GM12878 (cell line): ENCODE measurements around the gene ADAT3. TPM values are rescaled to one million over a fixed set of nuclear protein-coding genes. Genes with fewer than 3 reads are reported as not detected.
A peak's percentile ranks its signal among the peaks of the same experiment; 100 is the strongest.

Experiments used
- ATAC-seq: fragments of 200-7000 bp; cut with Tn5 transposase; 3 replicates; pipeline ENCODE4 v1.9.1; 2020; ENCODE audit warnings: mild to moderate bottlenecking, moderate library complexity
- BruUV-seq: library from RNA; stranded (reverse); fragments of 400-500 nt; replicated peaks from 2 replicates; lab custom pipeline; 2021; lab: Mats Ljungman, UMichigan
- CTCF ChIA-PET: fragments of 300-600 bp; sonication (Branson Sonifier 250); formaldehyde crosslinking; extraction: SDS; loops from one replicate; lab custom pipeline; 2021; ENCODE audit warnings: inconsistent platforms; lab: Yijun Ruan, JAX
- POLR2A ChIA-PET: fragments of 350-600 bp; formaldehyde crosslinking; extraction: SDS; loops from one replicate; lab custom pipeline; 2021; ENCODE audit warnings: inconsistent platforms; lab: Charles Lee
- RAD21 ChIA-PET: fragments of 300-600 bp; sonication (Branson Sonifier 250); formaldehyde crosslinking; loops from one replicate; lab custom pipeline; 2023; ENCODE audit warnings: antibody characterized with exemption; ENCODE audit not compliant: unreplicated experiment; lab: Charles Lee
- SMC1A ChIA-PET: fragments of 300-600 bp; sonication (Branson Sonifier 250); formaldehyde crosslinking; loops from one replicate; lab custom pipeline; 2023; ENCODE audit not compliant: unreplicated experiment, uncharacterized antibody; lab: Charles Lee
- DNase-seq: peaks from one replicate; pipeline ENCODE4 v3.0.0-alpha.2; 2011; ENCODE audit warnings: low read depth, low spot score
- FAIRE-seq: peaks from 3 replicates; lab custom pipeline; 2011; peaks lifted over from hg19 to GRCh38; lab: Jason Lieb, UNC
- H2AFZ ChIP-seq: 2 replicates; pipeline ENCODE4 v1.6.0; 2011; ENCODE audit warnings: low read depth, low read length, control low read depth; ENCODE audit not compliant: control insufficient read depth
- H3K27ac ChIP-seq: 2 replicates; pipeline ENCODE4 v1.5.1; 2011; ENCODE audit warnings: control low read depth; ENCODE audit not compliant: control insufficient read depth, insufficient read depth
- H3K27me3 ChIP-seq, 2 experiments: replicated peaks in 1 of 2; 2 replicates each; pipeline versions ENCODE4 v1.6.0 to v1.6.1; 2011; ENCODE audit warnings: low read length in 1 of 2; ENCODE audit not compliant: control insufficient read depth in 2 of 2, insufficient read depth in 2 of 2
- H3K36me3 ChIP-seq, 2 experiments: 2 replicates each; pipeline ENCODE4 v1.5.1; 2011; ENCODE audit warnings: low read length in 1 of 2; ENCODE audit not compliant: control insufficient read depth in 2 of 2, insufficient read depth in 2 of 2
- H3K4me1 ChIP-seq: 2 replicates; pipeline ENCODE4 v1.6.1; 2011; ENCODE audit warnings: mild to moderate bottlenecking, low read length, moderate library complexity, mixed read lengths; ENCODE audit not compliant: control insufficient read depth, insufficient read depth
- H3K4me2 ChIP-seq: 2 replicates; pipeline ENCODE4 v1.6.0; 2011; ENCODE audit warnings: control low read depth; ENCODE audit not compliant: control insufficient read depth, insufficient read depth
- H3K4me3 ChIP-seq: fragments of 200-600 bp; sonication (generic); 2 replicates; pipeline ENCODE4 v1.5.1; 2016
- H3K79me2 ChIP-seq: 2 replicates; pipeline ENCODE4 v1.6.0; 2011; ENCODE audit warnings: low read length; ENCODE audit not compliant: control insufficient read depth, insufficient read depth
- H3K9ac ChIP-seq: 2 replicates; pipeline ENCODE4 v1.8.0; 2011; ENCODE audit warnings: low read length, control low read depth, mixed read lengths; ENCODE audit not compliant: control insufficient read depth, insufficient read depth
- H3K9me3 ChIP-seq: replicated peaks from 3 replicates; pipeline ENCODE4 v1.5.1; 2011; ENCODE audit warnings: mild to moderate bottlenecking, low read length; ENCODE audit not compliant: control insufficient read depth, insufficient read depth
- H4K20me1 ChIP-seq: 2 replicates; pipeline ENCODE4 v1.6.0; 2011; ENCODE audit not compliant: control insufficient read depth, insufficient read depth
- CBX3 ChIP-seq: fragments of 200-600 bp; sonication (generic); IDR thresholded peaks from 2 replicates; pipeline ENCODE4 v1.6.1; 2016; ENCODE audit warnings: low read depth, borderline replicate concordance
- CHD2 ChIP-seq: IDR thresholded peaks from 2 replicates; pipeline ENCODE4 v1.6.1; 2011; ENCODE audit warnings: low read depth, low read length, improper control_type of control experiment, borderline replicate concordance
- E2F4 ChIP-seq: IDR thresholded peaks from 2 replicates; pipeline ENCODE4 v1.6.1; 2012; ENCODE audit warnings: low read depth, low read length, improper control_type of control experiment
- FOXM1 ChIP-seq: IDR thresholded peaks from 2 replicates; pipeline ENCODE4 v1.6.1; 2012; ENCODE audit warnings: low read depth, mild to moderate bottlenecking, inconsistent platforms, low read length, moderate library complexity
- MAX ChIP-seq: IDR thresholded peaks from 2 replicates; pipeline ENCODE4 v1.6.1; 2012; ENCODE audit warnings: low read depth, low read length, improper control_type of control experiment
- RELA ChIP-seq: fragments of 450-650 bp; IDR thresholded peaks from 2 replicates; pipeline ENCODE4 v1.8.0; 2014; ENCODE audit warnings: borderline replicate concordance; ENCODE audit not compliant: partially characterized antibody
- SIN3A ChIP-seq: IDR thresholded peaks from 2 replicates; pipeline ENCODE4 v1.6.1; 2012; ENCODE audit warnings: low read depth, low read length, improper control_type of control experiment
- SPI1 ChIP-seq: IDR thresholded peaks from 2 replicates; pipeline ENCODE4 v1.6.1; 2011; ENCODE audit warnings: low read depth, mild to moderate bottlenecking, low read length, moderate library complexity, borderline replicate concordance; ENCODE audit not compliant: insufficient read depth
- TCF12 ChIP-seq: IDR thresholded peaks from 2 replicates; pipeline ENCODE4 v1.6.1; 2011; ENCODE audit warnings: low read depth, mild to moderate bottlenecking, low read length
- TCF3 ChIP-seq: IDR thresholded peaks from 2 replicates; pipeline ENCODE4 v1.6.1; 2012; ENCODE audit warnings: low read depth, mild to moderate bottlenecking, low read length, borderline replicate concordance; ENCODE audit not compliant: insufficient read depth
- ZNF217 ChIP-seq: fragments of 450-650 bp; IDR thresholded peaks from 2 replicates; pipeline ENCODE4 v1.6.1; 2017; ENCODE audit warnings: antibody characterized with exemption, mild to moderate bottlenecking
- WGBS: methylation state at CpG from one replicate; pipeline ENCODE4 v1.1.6; 2016; ENCODE audit warnings: low lambda C conversion rate; ENCODE audit not compliant: insufficient replicate concordance, insufficient coverage; ENCODE audit errors: missing lambda C conversion rate; 5-methylcytosine and 5-hydroxymethylcytosine counted together
- in situ Hi-C: fragments of 300-500 bp; cut with MboI; formaldehyde crosslinking; loops from 9 replicates; pipeline ENCODE4 v1.14.3; 2018; ENCODE audit warnings: mixed read lengths
- intact Hi-C: fragments of 100-400 bp; cut with micrococcal nuclease; formaldehyde crosslinking; loops from one replicate; pipeline ENCODE4 v1.14.2; 2022; ENCODE audit not compliant: unreplicated experiment
- polyA plus RNA-seq, 11 experiments: library from polyadenylated mRNA; depleted of rRNA in 4 of 11; unstranded in 6 of 11; stranded (reverse) in 5 of 11; fragments of >200 nt; fragmentation: Nextera tagmentation in 4 of 11; fragmentation: Illumina TruSeq in 1 of 11; extraction: Ambion mirVana in 4 of 11; extraction: Trizol in 1 of 11; gene quantifications; 1 replicate in 1 of 11; 2 replicates in 10 of 11; pipeline versions ENCODE4 v1.2.1 to v1.2.3, GENCODE V29; 2011 to 2016; ENCODE audit warnings: inconsistent platforms in 2 of 11, missing spikeins in 2 of 11, low read depth in 1 of 11
- total RNA-seq, 4 experiments: library from RNA; depleted of rRNA in 3 of 4; stranded (reverse); fragments of >200 nt in 3 of 4; fragmentation: Illumina TruSeq in 1 of 4; extraction: Trizol in 1 of 4; gene quantifications; 2 replicates each; pipeline versions ENCODE4 v1.2.1 to v1.2.3, GENCODE V29; 2013 to 2021

ADAT3 gene
- total and polyA plus RNA-seq, 10 of the 15 experiments (the other 5 are each of a cell fraction or from before 2014, with no cell fraction given), result 0.27 to 11.8 (median 7.7) TPM; not detected in 3

GRCh38 chr19:1933244-1933643, 28.0 kb downstream of the ADAT3 start:
- no peak overlapping the region for H3K27ac ChIP-seq
- H4K20me1 ChIP-seq, result no peaks in the 10 kb centered on the region
- H2AFZ ChIP-seq, result no peak overlapping the region
- no peak overlapping the region for H3K4me3 ChIP-seq
- peaks cover 3% of the 10 kb centered on the region; the same call in 1 of the 3 replicates for H3K9me3 ChIP-seq
- no peak for FAIRE-seq
- SMC1A ChIA-PET, result interaction anchor here (0.8 kb wide), 1 partner anchor 86 kb away, joined by 3 read pairs; no protein-coding TSS in a partner anchor
- DNase-seq, result no peak
- intact Hi-C loops, result no loop called here
- H3K4me1 ChIP-seq, result peaks cover 8% of the 10 kb centered on the region
- RAD21 ChIA-PET, result interaction anchor here (0.6 to 1.0 kb wide), 3 partner anchors 36 to 109 kb away, joined by 3 read pairs; no protein-coding TSS in a partner anchor
- no peak for ATAC-seq
- H3K27me3 ChIP-seq, result no peaks in the 10 kb centered on the region
- 10% methylated on average over 7 of the region's 7 CpGs for WGBS
- CTCF ChIA-PET, result interaction anchor here (0.8 to 1.7 kb wide), 2 partner anchors 9 to 36 kb away, joined by 3 to 9 read pairs; no protein-coding TSS in a partner anchor
- TF ChIP-seq RELA (no peak), SPI1 (peak; percentile 50; the same call in 1 of the 2 replicates)
- no peak overlapping the region for H3K4me2 ChIP-seq
- in situ Hi-C loops, result no loop called here
- no peak overlapping the region for H3K9ac ChIP-seq
- BruUV-seq, result no TSS peak
- POLR2A ChIA-PET, result interaction anchor here (0.6 to 1.5 kb wide), 6 partner anchors 9 to 108 kb away, joined by 3 to 5 read pairs (median 4); no protein-coding TSS in a partner anchor
- no peaks in the 10 kb centered on the region for H3K36me3 ChIP-seq
- H3K79me2 ChIP-seq, result no peaks in the 10 kb centered on the region

GRCh38 chr19:1933942-1934341, 28.7 kb downstream of the ADAT3 start:
- no peak overlapping the region for H3K9ac ChIP-seq
- H4K20me1 ChIP-seq, result no peaks in the 10 kb centered on the region
- no TSS peak for BruUV-seq
- no peaks in the 10 kb centered on the region for H3K36me3 ChIP-seq
- TF ChIP-seq ZNF217, result no peak
- TF ChIP-seq TCF3, result no peak
- TF ChIP-seq CBX3, result no peak
- no peak for TF ChIP-seq MAX
- TF ChIP-seq FOXM1, result no peak
- TF ChIP-seq SIN3A, result no peak
- no peak for TF ChIP-seq CHD2
- TF ChIP-seq E2F4, result no peak
- no peak for TF ChIP-seq TCF12
- POLR2A ChIA-PET, result no interaction called here
- RAD21 ChIA-PET, result interaction anchor here (0.6 kb wide), 1 partner anchor 70 kb away, joined by 3 read pairs; no protein-coding TSS in a partner anchor
- no peak overlapping the region for H3K4me2 ChIP-seq
- H3K9me3 ChIP-seq, result peaks cover 3% of the 10 kb centered on the region; the same call in 1 of the 3 replicates
- ATAC-seq (no peak), FAIRE-seq (no peak), DNase-seq (no peak)
- H3K4me1 ChIP-seq, result peaks cover 8% of the 10 kb centered on the region
- SMC1A ChIA-PET, result no interaction called here
- in situ Hi-C loops (no loop called here), intact Hi-C loops (no loop called here)
- H3K27ac ChIP-seq, result no peak overlapping the region
- CTCF ChIA-PET, result interaction anchor here (1.7 kb wide), 1 partner anchor 36 kb away, joined by 9 read pairs; no protein-coding TSS in a partner anchor
- 85% methylated on average over 8 of the region's 8 CpGs for WGBS
- no peaks in the 10 kb centered on the region for H3K79me2 ChIP-seq
- H3K4me3 ChIP-seq, result no peak overlapping the region
- H3K27me3 ChIP-seq, result no peaks in the 10 kb centered on the region
- H2AFZ ChIP-seq, result no peak overlapping the region
